Ishikawa (cell line): ENCODE results near the gene PRDM16.

ENCODE experiments used
- CEBPB ChIP-seq: IDR thresholded peaks from 2 replicates; pipeline ENCODE4 v1.6.1; 2012
- CREB1 ChIP-seq: IDR thresholded peaks from 2 replicates; pipeline ENCODE4 v1.6.1; 2012; ENCODE audit warnings: low read depth
- EGR1 ChIP-seq: IDR thresholded peaks from 2 replicates; pipeline ENCODE4 v1.6.1; 2012
- EP300 ChIP-seq: IDR thresholded peaks from 2 replicates; pipeline ENCODE4 v1.6.1; 2012; ENCODE audit warnings: borderline replicate concordance
- FOXM1 ChIP-seq: IDR thresholded peaks from 2 replicates; pipeline ENCODE4 v1.6.1; 2012; ENCODE audit warnings: low read depth, borderline replicate concordance
- NFIC ChIP-seq: IDR thresholded peaks from 2 replicates; pipeline ENCODE4 v1.6.1; 2012
- RAD21 ChIP-seq: IDR thresholded peaks from 2 replicates; pipeline ENCODE4 v1.6.1; 2012; ENCODE audit warnings: low read depth
- TAF1 ChIP-seq: IDR thresholded peaks from 2 replicates; pipeline ENCODE4 v1.6.1; 2012; ENCODE audit warnings: low read depth, mild to moderate bottlenecking
- TCF12 ChIP-seq: IDR thresholded peaks from 2 replicates; pipeline ENCODE4 v1.6.1; 2012; ENCODE audit warnings: low read depth
- TEAD4 ChIP-seq: IDR thresholded peaks from 2 replicates; pipeline ENCODE4 v1.6.1; 2012
- YY1 ChIP-seq: IDR thresholded peaks from 2 replicates; pipeline ENCODE4 v1.6.1; 2012; ENCODE audit warnings: low read depth
- ZBTB7A ChIP-seq: IDR thresholded peaks from 2 replicates; pipeline ENCODE4 v1.6.1; 2012; ENCODE audit warnings: low read depth
- TF ChIP-seq, protein P1 (sequence below): IDR thresholded peaks from 2 replicates; pipeline ENCODE4 v1.6.1; 2012
- TF ChIP-seq, protein P2 (sequence below): IDR thresholded peaks from 2 replicates; pipeline ENCODE4 v1.6.1; 2012; ENCODE audit warnings: low read depth, mild to moderate bottlenecking
- TF ChIP-seq, protein P3 (sequence below): IDR thresholded peaks from 2 replicates; pipeline ENCODE4 v1.6.1; 2012

The PRDM16 gene

DNA sequence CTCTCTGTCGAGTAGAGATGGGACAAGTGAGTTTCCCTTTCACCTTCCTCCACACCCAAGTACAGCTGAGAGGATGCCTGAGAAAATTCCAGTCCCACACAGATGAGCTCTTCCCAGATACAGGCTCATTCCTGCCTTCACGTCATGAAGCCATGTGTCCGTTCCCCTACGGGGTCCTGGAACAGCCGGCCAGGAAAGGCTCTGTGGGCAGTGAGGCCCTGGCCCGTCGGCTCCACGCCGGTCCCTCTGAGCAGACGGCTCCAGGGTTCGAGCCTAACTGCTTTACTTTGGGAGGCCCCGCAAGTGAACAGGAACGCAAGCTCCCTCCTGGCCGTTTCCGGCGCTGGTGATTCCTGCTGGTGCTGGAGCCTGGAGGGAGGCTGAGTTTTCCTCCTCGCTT is 328.3 kb downstream of the PRDM16 start:
- TF ChIP-seq TEAD4, result no peak
- TF ChIP-seq NFIC, result no peak

DNA sequence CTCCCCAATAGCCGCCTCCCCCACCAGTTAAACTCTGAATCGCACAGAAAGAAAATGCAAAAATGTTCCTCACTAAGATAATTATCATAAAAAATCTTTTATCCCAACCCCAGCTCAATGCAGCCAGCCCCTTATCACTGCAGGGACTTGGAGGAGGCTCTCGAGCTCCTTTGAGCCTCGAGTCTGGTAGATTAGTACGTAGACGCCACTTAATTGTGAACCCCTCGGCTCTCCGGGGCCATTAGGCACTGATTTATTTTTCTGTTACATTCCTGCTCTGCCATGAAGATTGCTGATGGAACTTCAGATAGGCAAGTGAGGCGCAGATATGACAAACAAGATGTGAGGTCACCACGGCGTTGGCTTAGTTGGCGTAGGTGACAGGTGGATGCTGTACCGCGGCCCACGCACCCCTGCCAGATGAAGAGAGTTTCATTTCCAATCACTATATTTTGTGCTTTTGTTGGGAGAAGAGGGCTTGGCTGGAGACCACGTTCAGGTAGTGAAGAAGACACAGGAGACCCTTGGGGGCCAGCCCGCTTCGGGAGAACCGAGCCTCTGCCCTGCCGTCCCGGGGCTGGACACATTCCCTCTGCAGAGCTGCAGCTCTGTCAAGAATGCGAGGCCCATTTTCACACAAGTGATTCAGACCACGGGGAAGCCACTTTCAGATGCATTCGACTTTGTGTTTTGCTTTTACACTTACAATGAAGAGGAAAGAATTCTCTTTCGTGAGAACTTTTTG is 329.6 kb downstream of the PRDM16 start:
- TF ChIP-seq, protein P1, sequence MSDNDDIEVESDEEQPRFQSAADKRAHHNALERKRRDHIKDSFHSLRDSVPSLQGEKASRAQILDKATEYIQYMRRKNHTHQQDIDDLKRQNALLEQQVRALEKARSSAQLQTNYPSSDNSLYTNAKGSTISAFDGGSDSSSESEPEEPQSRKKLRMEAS, result no peak
- TF ChIP-seq EGR1 (no peak), YY1 (no peak), FOXM1 (no peak), TEAD4 (no peak), RAD21 (no peak), TAF1 (no peak), ZBTB7A (no peak)
- TF ChIP-seq, protein P2, sequence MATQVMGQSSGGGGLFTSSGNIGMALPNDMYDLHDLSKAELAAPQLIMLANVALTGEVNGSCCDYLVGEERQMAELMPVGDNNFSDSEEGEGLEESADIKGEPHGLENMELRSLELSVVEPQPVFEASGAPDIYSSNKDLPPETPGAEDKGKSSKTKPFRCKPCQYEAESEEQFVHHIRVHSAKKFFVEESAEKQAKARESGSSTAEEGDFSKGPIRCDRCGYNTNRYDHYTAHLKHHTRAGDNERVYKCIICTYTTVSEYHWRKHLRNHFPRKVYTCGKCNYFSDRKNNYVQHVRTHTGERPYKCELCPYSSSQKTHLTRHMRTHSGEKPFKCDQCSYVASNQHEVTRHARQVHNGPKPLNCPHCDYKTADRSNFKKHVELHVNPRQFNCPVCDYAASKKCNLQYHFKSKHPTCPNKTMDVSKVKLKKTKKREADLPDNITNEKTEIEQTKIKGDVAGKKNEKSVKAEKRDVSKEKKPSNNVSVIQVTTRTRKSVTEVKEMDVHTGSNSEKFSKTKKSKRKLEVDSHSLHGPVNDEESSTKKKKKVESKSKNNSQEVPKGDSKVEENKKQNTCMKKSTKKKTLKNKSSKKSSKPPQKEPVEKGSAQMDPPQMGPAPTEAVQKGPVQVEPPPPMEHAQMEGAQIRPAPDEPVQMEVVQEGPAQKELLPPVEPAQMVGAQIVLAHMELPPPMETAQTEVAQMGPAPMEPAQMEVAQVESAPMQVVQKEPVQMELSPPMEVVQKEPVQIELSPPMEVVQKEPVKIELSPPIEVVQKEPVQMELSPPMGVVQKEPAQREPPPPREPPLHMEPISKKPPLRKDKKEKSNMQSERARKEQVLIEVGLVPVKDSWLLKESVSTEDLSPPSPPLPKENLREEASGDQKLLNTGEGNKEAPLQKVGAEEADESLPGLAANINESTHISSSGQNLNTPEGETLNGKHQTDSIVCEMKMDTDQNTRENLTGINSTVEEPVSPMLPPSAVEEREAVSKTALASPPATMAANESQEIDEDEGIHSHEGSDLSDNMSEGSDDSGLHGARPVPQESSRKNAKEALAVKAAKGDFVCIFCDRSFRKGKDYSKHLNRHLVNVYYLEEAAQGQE, result no peak

DNA sequence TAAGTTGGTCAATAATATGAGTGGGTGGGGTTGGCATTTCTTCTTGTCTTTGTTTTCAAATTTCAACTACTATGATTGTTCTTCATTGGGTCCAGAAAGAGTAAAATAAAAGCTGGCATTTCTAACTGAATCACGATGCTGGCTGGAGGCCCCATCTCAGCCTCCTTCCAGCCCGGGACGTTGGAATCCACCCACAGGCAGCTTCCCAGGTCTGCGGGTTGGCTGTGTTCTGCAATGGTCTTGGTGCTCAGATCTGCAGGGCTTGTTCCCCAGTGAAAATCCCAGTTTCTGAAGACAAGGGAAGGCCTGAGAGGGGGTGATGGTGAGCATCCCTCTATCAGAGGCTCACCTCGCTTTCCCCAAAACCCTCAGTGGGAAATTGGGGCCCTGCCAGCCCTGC is 330.7 kb downstream of the PRDM16 start:
- TF ChIP-seq ZBTB7A, result no peak
- no peak for TF ChIP-seq CEBPB
- TF ChIP-seq FOXM1, result no peak
- TF ChIP-seq, protein P2, result no peak
- no peak for TF ChIP-seq TCF12
- no peak for TF ChIP-seq TAF1
- TF ChIP-seq EGR1, result no peak
- TF ChIP-seq YY1, result no peak
- TF ChIP-seq NFIC, result no peak
- TF ChIP-seq RAD21, result no peak
- TF ChIP-seq, protein P1, result no peak
- no peak for TF ChIP-seq TEAD4
- no peak for TF ChIP-seq EP300
- no peak for TF ChIP-seq CREB1
- TF ChIP-seq, protein P3, sequence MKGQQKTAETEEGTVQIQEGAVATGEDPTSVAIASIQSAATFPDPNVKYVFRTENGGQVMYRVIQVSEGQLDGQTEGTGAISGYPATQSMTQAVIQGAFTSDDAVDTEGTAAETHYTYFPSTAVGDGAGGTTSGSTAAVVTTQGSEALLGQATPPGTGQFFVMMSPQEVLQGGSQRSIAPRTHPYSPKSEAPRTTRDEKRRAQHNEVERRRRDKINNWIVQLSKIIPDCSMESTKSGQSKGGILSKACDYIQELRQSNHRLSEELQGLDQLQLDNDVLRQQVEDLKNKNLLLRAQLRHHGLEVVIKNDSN, result no peak

DNA sequence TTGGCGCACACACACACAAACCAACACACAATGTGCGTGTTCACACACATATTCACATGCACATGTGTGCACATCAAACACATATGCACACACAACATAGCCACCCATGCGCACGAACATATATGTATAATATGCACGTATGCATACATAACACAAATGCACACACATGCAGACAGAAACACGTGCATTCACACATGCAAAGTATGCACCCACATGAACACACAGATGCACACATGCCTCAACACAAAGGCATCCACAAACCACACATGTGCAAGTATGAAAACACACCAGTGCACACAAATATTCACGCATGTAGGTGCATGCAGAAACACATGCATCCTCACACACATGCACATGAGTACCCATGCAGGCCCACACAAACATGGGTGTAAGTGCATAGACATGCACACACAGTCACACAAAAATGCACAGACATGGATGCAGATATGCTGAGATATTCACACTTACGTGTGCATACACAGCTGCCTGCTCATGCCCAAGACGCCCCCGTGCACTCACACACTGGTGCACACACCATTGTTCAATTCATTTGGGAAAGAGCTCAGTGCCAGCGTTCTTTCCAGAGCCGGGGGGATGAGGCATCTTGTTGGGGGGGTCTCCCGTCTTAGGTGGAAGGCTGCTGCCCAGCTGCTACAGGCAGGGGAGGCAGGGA is 332.7 kb downstream of the PRDM16 start:
- TF ChIP-seq TEAD4 (no peak), NFIC (no peak), CREB1 (no peak), YY1 (no peak), RAD21 (no peak), TCF12 (no peak), TAF1 (no peak), CEBPB (no peak), EP300 (no peak), EGR1 (no peak), ZBTB7A (no peak), FOXM1 (no peak)
- TF ChIP-seq, protein P2, result no peak
- TF ChIP-seq, protein P3, result no peak
- TF ChIP-seq, protein P1, result no peak
